Panc1 (cell line): ENCODE results near the gene PPP2R5D.

Experiments used
- POLR2AphosphoS5 ChIP-seq: IDR thresholded peaks from 2 replicates; pipeline ENCODE4 v1.6.1; 2012; ENCODE audit warnings: mild to moderate bottlenecking, low read depth, low read length, moderate library complexity
- REST ChIP-seq, 2 experiments: IDR thresholded peaks; 2 replicates each; pipeline ENCODE4 v1.6.1; 2011 to 2012; ENCODE audit warnings: low read depth in 2 of 2, control low read depth in 1 of 2, low read length in 1 of 2, mild to moderate bottlenecking in 1 of 2, moderate library complexity in 1 of 2; ENCODE audit not compliant: insufficient read depth in 1 of 2
- TCF7L2 ChIP-seq: IDR thresholded peaks from 2 replicates; pipeline ENCODE4 v1.6.1; 2011; ENCODE audit warnings: mild to moderate bottlenecking, low read depth, low read length, inconsistent platforms
- TF ChIP-seq, protein P1 (sequence below): fragments of 450-650 bp; IDR thresholded peaks from 2 replicates; pipeline ENCODE4 v1.5.1; 2017; ENCODE audit warnings: mild to moderate bottlenecking

GRCh38 chr6:42989923-42990322 is 5.6 kb downstream of the PPP2R5D start:
- TF ChIP-seq, protein P1, sequence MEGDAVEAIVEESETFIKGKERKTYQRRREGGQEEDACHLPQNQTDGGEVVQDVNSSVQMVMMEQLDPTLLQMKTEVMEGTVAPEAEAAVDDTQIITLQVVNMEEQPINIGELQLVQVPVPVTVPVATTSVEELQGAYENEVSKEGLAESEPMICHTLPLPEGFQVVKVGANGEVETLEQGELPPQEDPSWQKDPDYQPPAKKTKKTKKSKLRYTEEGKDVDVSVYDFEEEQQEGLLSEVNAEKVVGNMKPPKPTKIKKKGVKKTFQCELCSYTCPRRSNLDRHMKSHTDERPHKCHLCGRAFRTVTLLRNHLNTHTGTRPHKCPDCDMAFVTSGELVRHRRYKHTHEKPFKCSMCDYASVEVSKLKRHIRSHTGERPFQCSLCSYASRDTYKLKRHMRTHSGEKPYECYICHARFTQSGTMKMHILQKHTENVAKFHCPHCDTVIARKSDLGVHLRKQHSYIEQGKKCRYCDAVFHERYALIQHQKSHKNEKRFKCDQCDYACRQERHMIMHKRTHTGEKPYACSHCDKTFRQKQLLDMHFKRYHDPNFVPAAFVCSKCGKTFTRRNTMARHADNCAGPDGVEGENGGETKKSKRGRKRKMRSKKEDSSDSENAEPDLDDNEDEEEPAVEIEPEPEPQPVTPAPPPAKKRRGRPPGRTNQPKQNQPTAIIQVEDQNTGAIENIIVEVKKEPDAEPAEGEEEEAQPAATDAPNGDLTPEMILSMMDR, result no peak
- TF ChIP-seq TCF7L2 (no peak), REST (IDR thresholded peaks at IDR 0.05; ENCODE audit: insufficient read depth in 1 of 2, low read depth in 2 of 2, low read length in 1 of 2) (no peak), POLR2AphosphoS5 (no peak)
